ENCODE results near the gene KCNJ18.
"Not testable (repeated sequence)": the region's sequence is repeated elsewhere in the genome, so short reads cannot be mapped to it uniquely, and the experiment has no call there.

The KCNJ18 gene

GRCh38 chr17:21691883-21692703, at the start of gene KCNJ18:
KCNJ18 (plus strand) TSS chr17:21692523; CDS start chr17:21702787, 10,264 bp downstream.
- DNase-seq (ENCODE audit: insufficient read length, low spot score); FAIRE-seq: not testable (repeated sequence)

- FAIRE-seq; DNase-seq (ENCODE audit: insufficient read length, low spot score): not testable (repeated sequence)
Measured at GRCh38 chr17:21648125-21648524, 44.2 kb upstream of the KCNJ18 start.

- not testable (repeated sequence) for FAIRE-seq; DNase-seq (ENCODE audit: insufficient read length, low spot score)
Measured at GRCh38 chr17:21650043-21650442, 42.3 kb upstream of the KCNJ18 start.

GRCh38 chr17:21652049-21652448, 40.3 kb upstream of the KCNJ18 start:
- not testable (repeated sequence) for FAIRE-seq; DNase-seq (ENCODE audit: insufficient read length, low spot score)

GRCh38 chr17:21653211-21653610, 39.1 kb upstream of the KCNJ18 start:
- not testable (repeated sequence) for FAIRE-seq; DNase-seq (ENCODE audit: insufficient read length, low spot score)

- DNase-seq (ENCODE audit: insufficient read length, low spot score); FAIRE-seq: not testable (repeated sequence)
Measured at GRCh38 chr17:21656518-21657309, 35.6 kb upstream of the KCNJ18 start.

- DNase-seq (ENCODE audit: insufficient read length, low spot score); FAIRE-seq: not testable (repeated sequence)
Measured at GRCh38 chr17:21659635-21660034, 32.7 kb upstream of the KCNJ18 start.

GRCh38 chr17:21661455-21661854, 30.9 kb upstream of the KCNJ18 start:
- FAIRE-seq; DNase-seq (ENCODE audit: insufficient read length, low spot score): not testable (repeated sequence)

- FAIRE-seq; DNase-seq (ENCODE audit: insufficient read length, low spot score): not testable (repeated sequence)
Measured at GRCh38 chr17:21663166-21663565, 29.2 kb upstream of the KCNJ18 start.

- not testable (repeated sequence) for FAIRE-seq
Measured at GRCh38 chr17:21663614-21664474, 28.5 kb upstream of the KCNJ18 start.

GRCh38 chr17:21665171-21665570, 27.2 kb upstream of the KCNJ18 start:
- FAIRE-seq; DNase-seq (ENCODE audit: insufficient read length, low spot score): not testable (repeated sequence)

More at GRCh38 chr17:21663614-21664474, 28.5 kb upstream of the KCNJ18 start:
- not testable (repeated sequence) for DNase-seq (ENCODE audit: insufficient read length, low spot score)

- FAIRE-seq; DNase-seq (ENCODE audit: insufficient read length, low spot score): not testable (repeated sequence)
Measured at GRCh38 chr17:21665935-21666493, 26.3 kb upstream of the KCNJ18 start.

GRCh38 chr17:21666711-21667412, 25.5 kb upstream of the KCNJ18 start:
- not testable (repeated sequence) for DNase-seq (ENCODE audit: insufficient read length, low spot score)

GRCh38 chr17:21667413-21668117, 24.8 kb upstream of the KCNJ18 start:
- FAIRE-seq; DNase-seq (ENCODE audit: insufficient read length, low spot score): not testable (repeated sequence)

More at GRCh38 chr17:21666711-21667412, 25.5 kb upstream of the KCNJ18 start:
- FAIRE-seq, result not testable (repeated sequence)

- DNase-seq (ENCODE audit: insufficient read length, low spot score); FAIRE-seq: not testable (repeated sequence)
Measured at GRCh38 chr17:21668118-21668488, 24.2 kb upstream of the KCNJ18 start.

GRCh38 chr17:21668746-21669508, 23.4 kb upstream of the KCNJ18 start:
- DNase-seq (ENCODE audit: insufficient read length, low spot score), result not testable (repeated sequence)

GRCh38 chr17:21669616-21670360, 22.5 kb upstream of the KCNJ18 start:
- not testable (repeated sequence) for FAIRE-seq; DNase-seq (ENCODE audit: insufficient read length, low spot score)

More at GRCh38 chr17:21668746-21669508, 23.4 kb upstream of the KCNJ18 start:
- FAIRE-seq, result not testable (repeated sequence)

Measured in D721Med (cell line).